Nephron (organoid): ENCODE results near the gene MAN2B1.
"Not testable (repeated sequence)": the region's sequence is repeated elsewhere in the genome, so short reads cannot be mapped to it uniquely, and the experiment has no call there.

Experiments used
- H3K27ac Mint-ChIP-seq, 3 experiments: 2 replicates each; pipeline ENCODE4 v1.8.0; 2020; ENCODE audit warnings: mixed read lengths in 3 of 3, mild to moderate bottlenecking in 2 of 3, moderate library complexity in 1 of 3
- H3K27me3 Mint-ChIP-seq: 2 replicates; pipeline ENCODE4 v1.8.0; 2021; ENCODE audit warnings: low read depth, mild to moderate bottlenecking, moderate library complexity, mixed read lengths
- H3K36me3 Mint-ChIP-seq: 2 replicates; pipeline ENCODE4 v1.8.0; 2020; ENCODE audit warnings: low read depth, mixed read lengths
- H3K4me1 Mint-ChIP-seq: 2 replicates; pipeline ENCODE4 v1.8.0; 2020; ENCODE audit warnings: mixed read lengths
- H3K4me3 Mint-ChIP-seq, 3 experiments: 2 replicates each; pipeline ENCODE4 v1.8.0; 2020; ENCODE audit warnings: mild to moderate bottlenecking in 3 of 3, mixed read lengths in 3 of 3, moderate library complexity in 2 of 3
- H3K9me3 Mint-ChIP-seq: 2 replicates; pipeline ENCODE4 v1.8.0; 2020; ENCODE audit warnings: mixed read lengths
- CTCF ChIP-seq, 3 experiments: fragments of 200-600 bp; sonication (generic); IDR thresholded peaks; one replicate each; pipeline ENCODE4 v1.5.0; 2021; ENCODE audit warnings: antibody characterized with exemption in 3 of 3; ENCODE audit not compliant: unreplicated experiment in 3 of 3

MAN2B1 gene

GRCh38 chr19:12698138-12698537, 31.6 kb upstream of the MAN2B1 start:
- Mint-ChIP-seq H3K9me3 (no peaks in the 10 kb centered on the region), H3K27ac (peak overlapping the region; percentile 43 to 55 (median 47)), H3K4me1 (peaks cover 10% of the 10 kb centered on the region), H3K27me3 (no peaks in the 10 kb centered on the region), H3K4me3 (peak overlapping the region; percentile 76 to 87 (median 86)), H3K36me3 (peaks cover 27% of the 10 kb centered on the region)
- TF ChIP-seq CTCF (IDR thresholded peaks at IDR 0.05; ENCODE audit: unreplicated experiment in 3 of 3): no peak

DNA sequence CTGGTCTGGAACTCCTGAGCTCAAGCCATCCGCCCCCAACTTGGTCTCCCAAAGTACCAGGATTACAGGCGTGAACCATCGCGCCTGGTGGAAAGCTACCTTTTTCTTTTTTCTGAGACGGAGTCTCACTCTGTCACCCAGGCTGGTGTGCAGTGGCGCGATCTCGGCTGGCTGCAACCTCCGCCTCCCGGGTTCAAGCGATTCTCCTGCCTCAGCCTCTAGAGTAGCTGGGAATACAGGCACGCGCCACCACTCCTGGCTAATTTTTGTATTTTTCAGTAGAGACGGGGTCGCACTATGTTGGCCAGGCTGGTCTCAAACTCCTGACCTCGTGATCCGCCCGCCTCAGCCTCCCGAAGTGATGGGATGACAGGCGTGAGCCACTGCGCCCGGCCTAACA, 30.9 kb upstream of the MAN2B1 start:
- H3K27ac Mint-ChIP-seq, H3K27me3 Mint-ChIP-seq, H3K9me3 Mint-ChIP-seq, H3K4me1 Mint-ChIP-seq: not testable (repeated sequence)
- Mint-ChIP-seq H3K4me3 (peak overlapping the region; percentile 57 to 63 (median 59)), H3K36me3 (peaks cover 20% of the 10 kb centered on the region)

GRCh38 chr19:12696366-12697335, 30.1 kb upstream of the MAN2B1 start, which contains the start of gene FBXW9:
Gene FBXW9, minus strand, starts transcription at chr19:12696631. Its CDS starts 50 bp downstream, at chr19:12696581.
- no peaks in the 10 kb centered on the region for H3K9me3 Mint-ChIP-seq
- H3K4me3 Mint-ChIP-seq: peak within 1 kb of the TSS; percentile 93 to 95 (median 94)
- no peaks in the 10 kb centered on the region for H3K27me3 Mint-ChIP-seq
- no peak for TF ChIP-seq CTCF (IDR thresholded peaks at IDR 0.05; ENCODE audit: unreplicated experiment in 3 of 3)
- H3K36me3 Mint-ChIP-seq: peaks cover 14% of the 10 kb centered on the region
- peak within 1 kb of the TSS; percentile 95 to 98 (median 96) for H3K27ac Mint-ChIP-seq
- peaks cover 10% of the 10 kb centered on the region for H3K4me1 Mint-ChIP-seq

GRCh38 chr19:12695997-12696365, 29.4 kb upstream of the MAN2B1 start:
- H3K36me3 Mint-ChIP-seq: peaks cover 8% of the 10 kb centered on the region
- H3K4me3 Mint-ChIP-seq: peak overlapping the region; percentile 93 to 95 (median 94)
- TF ChIP-seq CTCF (IDR thresholded peaks at IDR 0.05; ENCODE audit: unreplicated experiment in 3 of 3): no peak
- peaks cover 10% of the 10 kb centered on the region for H3K4me1 Mint-ChIP-seq
- no peaks in the 10 kb centered on the region for H3K27me3 Mint-ChIP-seq
- no peaks in the 10 kb centered on the region for H3K9me3 Mint-ChIP-seq
- no peak overlapping the region for H3K27ac Mint-ChIP-seq

- TF ChIP-seq CTCF (IDR thresholded peaks at IDR 0.05; ENCODE audit: unreplicated experiment in 3 of 3): no peak
- Mint-ChIP-seq H3K27me3 (no peaks in the 10 kb centered on the region), H3K9me3 (no peaks in the 10 kb centered on the region), H3K4me1 (peaks cover 10% of the 10 kb centered on the region), H3K36me3 (peaks cover 5% of the 10 kb centered on the region), H3K4me3 (peak overlapping the region; percentile 80 to 93 (median 80)), H3K27ac (no peak overlapping the region)
These were observed 29.0 kb upstream of the MAN2B1 start for GRCh38 chr19:12695514-12695913.

DNA sequence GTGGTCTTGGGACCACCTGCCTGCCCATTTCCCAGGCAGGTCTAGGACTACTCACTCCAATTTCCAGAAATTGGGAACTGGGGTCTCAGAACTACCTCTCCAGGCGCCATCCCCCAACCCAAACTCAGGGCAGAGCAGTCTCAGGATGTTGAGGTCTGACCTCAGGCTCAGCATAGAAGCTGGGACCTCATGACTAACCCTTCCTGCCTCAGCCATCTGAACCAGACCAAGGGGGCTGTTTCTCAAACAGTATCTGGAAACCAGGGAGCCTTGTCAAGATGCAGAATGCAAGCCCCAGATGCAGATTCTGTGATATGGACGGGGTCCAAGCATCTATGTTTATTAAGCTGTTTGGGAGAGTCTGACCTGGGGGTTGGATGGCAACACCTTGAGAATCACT, 28.6 kb upstream of the MAN2B1 start:
- peak overlapping the region; percentile 52 to 93 (median 72) for H3K4me3 Mint-ChIP-seq
- TF ChIP-seq CTCF (IDR thresholded peaks at IDR 0.05; ENCODE audit: unreplicated experiment in 3 of 3): no peak
- no peaks in the 10 kb centered on the region for H3K27me3 Mint-ChIP-seq
- H3K4me1 Mint-ChIP-seq: peaks cover 10% of the 10 kb centered on the region
- peaks cover 5% of the 10 kb centered on the region for H3K36me3 Mint-ChIP-seq
- no peaks in the 10 kb centered on the region for H3K9me3 Mint-ChIP-seq
- no peak overlapping the region for H3K27ac Mint-ChIP-seq
